GM19467 (cell line): ENCODE data around the gene PIGZ.
A peak's percentile ranks its signal among the peaks of the same experiment; 100 is the strongest.
"Not testable (repeated sequence)": the region's sequence is repeated elsewhere in the genome, so short reads cannot be mapped to it uniquely, and the experiment has no call there.

Source experiments
- ATAC-seq: cut with Tn5 transposase; IDR thresholded peaks from one replicate; pipeline ENCODE4 v1.9.1; 2021; ENCODE audit warnings: mild to moderate bottlenecking, moderate library complexity; ENCODE audit not compliant: unreplicated experiment

The PIGZ gene

DNA sequence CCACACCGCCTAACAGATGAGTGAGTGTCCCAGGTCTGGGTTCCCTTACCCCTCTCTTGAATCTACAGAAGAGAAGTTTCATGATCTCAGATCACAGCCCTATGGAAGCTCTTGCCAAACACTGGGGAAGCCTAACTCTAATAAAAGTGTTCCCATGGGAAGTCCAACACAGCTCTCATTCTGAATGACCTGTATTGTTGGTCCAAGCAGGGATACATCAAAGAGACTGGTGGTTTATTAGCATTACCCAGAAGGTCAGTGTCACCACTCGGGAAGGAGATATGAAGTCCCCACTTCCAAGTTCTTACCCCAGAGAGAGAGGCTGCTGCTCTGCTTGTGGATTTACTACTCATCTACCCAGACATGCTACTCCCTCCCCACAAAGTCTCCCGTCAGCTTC is 17.3 kb downstream of the PIGZ start:
- no peak for ATAC-seq

DNA sequence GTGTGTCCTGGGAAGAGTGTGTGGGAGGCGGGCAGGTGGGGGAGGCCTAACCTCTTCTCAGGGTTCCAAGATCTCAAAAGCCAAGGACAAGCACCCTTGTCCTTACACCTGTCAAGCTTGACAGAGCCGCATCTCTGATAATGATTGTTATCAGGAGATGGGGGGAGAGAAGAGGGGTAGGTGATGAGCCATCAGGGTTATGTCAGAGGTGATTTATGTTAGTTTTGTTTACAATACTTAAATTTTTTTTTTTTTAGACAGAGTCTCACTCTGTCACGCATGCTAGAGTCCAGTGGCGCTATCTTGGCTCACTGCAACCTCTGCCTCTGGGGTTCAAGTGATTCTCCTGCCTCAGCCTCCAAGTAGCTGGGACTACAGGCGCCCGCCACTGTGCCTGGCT is 18.9 kb downstream of the PIGZ start:
- ATAC-seq: no peak

DNA sequence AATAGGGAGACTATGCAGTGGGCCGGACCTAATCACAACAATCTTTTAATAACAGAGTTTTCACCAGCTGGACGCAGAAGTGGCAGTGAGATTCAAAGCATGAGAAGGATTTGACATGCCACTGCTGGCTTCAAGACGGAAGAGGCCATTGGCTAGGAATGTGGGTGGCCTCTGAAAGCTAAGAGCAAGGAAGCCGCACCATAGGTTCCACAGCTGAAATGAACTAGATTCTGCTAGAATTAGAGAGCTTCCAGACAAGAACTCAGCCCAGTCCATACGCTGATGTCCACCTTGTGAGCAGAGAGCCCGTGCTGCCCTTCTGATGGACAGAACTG is 19.4 kb downstream of the PIGZ start:
- ATAC-seq: no peak

DNA sequence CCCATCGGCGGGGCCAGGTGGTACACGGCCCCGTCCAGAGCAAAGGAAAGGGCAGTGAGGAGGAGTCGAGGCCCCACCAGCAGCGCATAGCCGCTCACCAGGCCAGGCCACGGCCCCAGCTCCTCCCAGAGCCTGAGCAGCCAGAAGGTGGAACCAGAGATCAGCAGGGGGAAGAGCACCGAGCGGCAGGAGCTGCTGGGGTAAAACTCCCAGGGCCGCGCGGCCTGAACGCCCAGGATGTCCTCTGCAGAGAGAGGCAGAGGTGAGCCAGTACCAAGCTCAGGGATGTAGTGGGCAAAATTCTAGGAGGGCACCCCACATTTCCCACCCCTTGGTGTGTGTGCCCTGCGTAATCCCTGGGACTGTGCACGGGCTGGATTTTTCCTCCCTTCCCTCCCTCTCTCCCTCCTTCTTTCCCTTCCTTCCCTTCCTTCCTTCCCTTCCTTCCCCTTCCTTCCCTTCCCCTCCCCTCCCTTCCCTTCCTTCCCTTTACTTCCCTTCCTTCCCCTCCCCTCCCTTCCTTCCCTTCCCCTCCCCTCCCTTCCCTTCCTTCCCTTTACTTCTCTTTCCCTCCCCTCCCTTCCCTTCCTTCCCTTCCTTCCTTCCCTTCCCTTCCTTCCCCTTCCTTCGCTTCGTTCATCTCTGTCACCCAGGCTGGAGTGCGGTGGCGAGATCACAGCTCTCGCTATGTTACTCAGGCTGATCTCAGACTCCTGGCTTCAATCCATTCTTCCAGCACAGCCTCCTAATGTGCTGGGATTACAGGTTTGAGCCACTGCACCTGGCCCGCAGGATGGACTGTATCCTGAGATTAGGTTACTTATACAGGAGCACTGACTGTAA is 20.0 kb downstream of the PIGZ start:
- no peak for ATAC-seq

DNA sequence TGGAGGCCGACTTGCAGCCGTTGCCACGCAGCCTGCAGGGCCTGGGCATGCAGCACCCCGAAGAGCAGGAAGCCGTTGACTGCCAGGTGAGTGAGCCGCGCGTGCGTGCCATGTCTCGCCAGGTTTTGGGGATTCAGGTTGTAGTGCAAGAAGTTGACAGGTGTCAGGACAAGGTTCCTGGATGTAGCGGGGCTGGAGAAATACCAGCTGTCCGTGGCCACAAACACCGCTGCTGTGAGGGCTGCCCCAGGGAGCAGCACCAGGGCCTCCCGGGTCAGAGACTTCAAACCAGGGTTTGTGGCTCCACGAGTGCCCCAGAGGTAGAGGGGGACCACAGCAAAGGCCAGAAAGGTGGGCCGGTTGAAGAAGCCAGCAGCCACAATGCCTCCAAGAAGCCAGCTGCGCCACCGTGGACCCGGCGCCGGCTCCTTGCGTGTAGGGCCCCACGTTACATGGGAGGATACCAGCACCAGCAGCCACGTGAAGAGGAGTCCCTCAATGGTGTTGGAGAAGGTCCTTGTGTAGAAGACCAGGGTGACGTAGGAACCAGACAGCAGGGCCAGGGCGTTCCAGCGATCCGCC is 20.7 kb downstream of the PIGZ start:
- no peak for ATAC-seq

DNA sequence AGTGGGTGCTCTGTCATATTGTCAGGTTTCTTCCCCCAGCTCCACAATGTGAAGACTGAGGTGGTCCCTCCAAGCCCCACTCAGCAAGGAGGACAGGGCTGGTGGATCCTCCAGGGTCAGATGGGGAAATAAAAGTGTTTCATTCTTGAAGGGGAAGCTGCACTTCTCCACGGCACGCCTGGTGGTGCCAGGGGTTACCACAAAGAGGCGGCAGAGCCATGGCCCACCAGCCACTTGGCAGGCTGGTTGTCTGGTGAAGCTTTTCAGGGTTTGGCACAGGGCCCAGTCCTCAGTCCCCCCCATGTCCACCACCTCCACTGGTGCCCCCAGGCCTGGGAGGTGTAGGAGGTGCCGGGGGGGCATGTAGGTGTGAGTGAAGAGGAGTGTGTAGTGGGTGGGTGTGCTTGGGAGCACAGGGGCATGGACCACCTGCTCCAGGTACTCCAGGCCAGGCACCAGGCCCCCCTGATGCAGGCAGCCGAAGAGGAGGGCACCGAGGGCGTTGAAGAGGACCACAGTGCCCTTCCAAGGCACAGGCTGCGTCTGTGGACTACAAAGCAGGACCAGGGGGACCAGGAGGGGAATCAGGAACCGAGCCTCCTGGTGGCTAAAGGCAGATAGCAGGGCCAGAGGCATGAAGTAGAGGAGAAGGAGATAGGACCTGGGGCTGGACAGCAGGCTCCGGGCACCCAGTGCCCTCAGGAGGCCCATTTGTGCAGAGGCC is 21.3 kb downstream of the PIGZ start:
- no peak for ATAC-seq

DNA sequence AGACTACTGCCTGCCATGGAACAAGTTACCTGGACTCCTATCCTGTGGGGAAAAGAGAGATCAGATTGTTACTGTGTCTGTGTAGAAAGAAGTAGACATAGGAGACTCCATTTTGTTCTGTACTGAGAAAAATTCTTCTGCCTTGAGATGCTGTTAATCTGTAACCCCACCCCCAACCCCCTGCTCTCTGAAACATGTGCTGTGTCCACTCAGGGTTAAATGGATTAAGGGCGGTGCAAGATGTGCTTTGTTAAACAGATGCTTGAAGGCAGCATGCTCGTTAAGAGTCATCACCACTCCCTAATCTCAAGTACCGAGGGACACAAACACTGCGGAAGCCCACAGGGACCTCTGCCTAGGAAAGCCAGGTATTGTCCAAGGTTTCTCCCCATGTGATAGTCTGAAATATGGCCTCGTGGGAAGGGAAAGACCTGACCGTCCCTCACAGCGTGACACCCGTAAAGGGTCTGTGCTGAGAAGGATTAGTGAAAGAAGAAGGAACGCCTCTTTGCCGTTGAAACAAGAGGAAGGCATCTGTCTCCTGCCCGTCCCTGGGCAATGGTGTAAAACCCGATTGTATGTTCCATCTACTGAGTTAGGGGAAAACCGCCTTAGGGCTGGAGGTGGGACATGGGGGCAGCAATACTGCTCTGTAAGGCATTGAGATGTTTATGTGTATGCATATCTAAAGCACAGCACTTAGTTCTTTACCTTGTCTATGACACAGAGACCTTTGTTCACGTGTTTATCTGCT is 24.4 kb downstream of the PIGZ start:
- ATAC-seq: not testable (repeated sequence)

DNA sequence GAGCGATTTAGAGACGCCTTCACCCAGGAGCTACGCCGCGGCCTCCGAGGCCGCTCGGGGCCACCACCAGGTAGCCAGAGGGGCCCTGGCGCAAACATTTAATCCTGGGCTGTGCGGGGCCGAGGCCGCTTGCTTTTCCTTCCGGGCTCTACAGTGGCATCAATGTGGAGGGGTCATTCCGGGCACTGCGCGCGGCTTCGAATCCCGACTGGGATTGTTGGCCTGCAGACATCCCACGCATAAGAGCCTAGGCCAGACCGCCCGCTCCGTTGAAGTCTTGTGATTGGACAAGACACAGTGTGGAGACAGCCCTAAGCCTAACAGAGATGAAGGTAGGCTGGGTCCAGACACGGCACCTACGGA is 25.7 kb downstream of the PIGZ start:
- ATAC-seq: peak; percentile 5

DNA sequence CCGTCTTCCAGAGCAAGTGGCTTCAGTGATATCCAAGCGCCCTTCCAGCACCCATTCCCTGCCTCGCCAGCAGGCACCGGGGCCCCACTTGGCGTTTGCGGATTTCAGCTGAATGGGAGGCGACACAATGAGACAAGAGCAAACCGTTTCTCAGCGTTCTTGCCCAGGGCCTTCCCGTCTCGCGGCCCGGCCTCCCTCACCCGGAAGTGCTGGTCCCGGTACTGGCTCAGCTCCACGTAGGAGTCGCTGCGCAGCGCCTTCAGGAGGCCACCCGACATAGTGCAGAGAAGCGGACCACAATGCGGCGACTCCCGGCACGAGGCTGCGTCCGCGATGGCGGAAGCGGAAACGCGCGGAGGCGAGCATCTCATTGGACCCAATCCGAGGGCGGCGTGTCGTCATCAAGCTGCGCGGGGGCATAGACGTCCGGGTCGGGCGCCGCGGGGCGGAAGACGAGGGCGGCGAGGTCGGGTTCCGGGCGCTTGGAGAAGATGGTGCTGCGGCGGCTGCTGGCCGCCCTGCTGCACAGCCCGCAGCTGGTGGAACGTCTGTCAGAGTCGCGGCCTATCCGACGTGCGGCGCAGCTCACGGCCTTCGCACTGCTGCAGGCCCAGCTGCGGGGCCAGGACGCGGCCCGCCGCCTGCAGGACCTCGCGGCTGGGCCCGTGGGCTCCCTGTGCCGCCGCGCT is 26.3 kb downstream of the PIGZ start, which contains the start of gene NCBP2:
Gene NCBP2 (minus strand): TSS at position 303 of the 689 bp plus-strand sequence. CDS start 25 bp downstream, at position 278.
- ATAC-seq: peak; percentile 90

DNA sequence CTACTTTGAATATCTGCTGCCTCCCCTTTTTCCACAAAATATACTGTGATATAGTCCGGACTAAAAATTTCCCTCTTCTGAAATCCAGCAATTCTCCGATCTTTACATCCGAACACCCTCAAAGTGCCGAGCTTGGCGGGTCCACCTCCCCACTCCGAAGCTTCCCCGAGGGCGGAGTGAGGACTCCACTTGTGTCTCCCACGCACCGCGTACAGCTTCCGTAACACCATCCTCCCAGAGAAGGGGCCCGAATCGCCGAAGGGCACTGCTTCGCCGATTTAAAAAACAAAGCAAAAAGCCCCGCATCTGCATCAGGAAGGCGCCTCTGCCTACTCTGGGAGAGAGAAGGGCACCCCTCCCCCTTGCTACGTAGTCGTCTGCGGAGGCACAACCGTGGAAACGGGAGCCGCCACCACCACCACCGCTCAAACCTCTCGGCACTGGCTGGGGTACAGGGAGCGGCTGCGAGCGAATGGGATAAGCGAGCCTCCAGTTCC is 26.9 kb downstream of the PIGZ start:
- ATAC-seq: peak; percentile 22

DNA sequence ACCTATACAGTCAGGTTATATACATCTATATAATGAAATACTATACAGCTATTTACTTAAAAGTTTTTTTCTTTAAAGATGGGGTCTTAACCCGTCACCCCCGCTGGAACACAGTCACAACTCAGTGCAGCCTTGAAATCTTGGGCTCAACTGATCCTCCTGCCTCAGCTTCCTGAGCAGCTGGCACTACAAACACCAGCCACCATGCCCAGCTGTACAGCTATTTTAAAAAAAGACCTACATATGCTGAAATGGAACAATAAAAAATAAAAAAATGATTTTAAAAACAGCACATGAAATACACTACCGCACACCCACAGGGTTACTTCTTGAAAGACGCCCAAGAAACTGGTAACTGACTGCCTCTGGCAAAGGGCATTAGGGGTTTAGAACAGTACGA is 30.1 kb downstream of the PIGZ start:
- ATAC-seq: no peak

DNA sequence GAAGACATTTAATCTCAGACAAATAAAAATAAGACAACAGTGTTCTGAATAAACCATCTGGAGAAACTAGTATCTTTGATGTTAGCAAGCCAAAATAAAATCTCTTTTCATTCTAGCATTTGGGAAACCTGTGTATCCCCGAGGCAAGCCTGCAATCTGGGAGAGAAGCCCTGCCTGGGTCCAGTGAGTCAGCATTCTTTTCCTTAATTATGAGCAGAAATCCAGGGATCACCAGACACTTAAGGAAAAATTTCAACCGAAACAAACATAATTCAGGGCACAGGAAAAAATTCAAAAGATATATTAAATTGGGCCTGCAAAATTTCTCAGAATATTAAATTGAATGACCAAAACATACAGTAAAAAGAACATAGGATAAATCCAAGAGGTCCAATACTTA is 30.5 kb downstream of the PIGZ start:
- ATAC-seq: no peak

DNA sequence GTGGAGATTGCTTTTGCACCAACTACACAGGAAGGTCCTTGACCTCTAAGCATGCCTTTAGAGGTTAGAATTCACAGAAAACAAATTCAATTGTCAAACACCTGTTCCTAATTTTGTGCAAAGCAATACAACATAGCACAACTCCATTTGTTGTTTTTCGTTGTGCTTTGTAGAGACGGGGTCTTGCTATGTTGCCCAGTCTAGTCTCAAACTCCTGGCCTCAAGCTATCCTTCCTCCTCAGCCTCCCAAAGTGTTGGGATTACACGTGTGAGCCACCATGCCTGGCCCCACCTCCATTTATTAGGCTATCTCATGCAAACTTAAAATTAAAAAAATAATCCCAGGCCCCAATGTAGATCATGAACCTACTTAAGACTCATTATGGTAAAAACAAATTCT is 32.3 kb downstream of the PIGZ start:
- no peak for ATAC-seq

DNA sequence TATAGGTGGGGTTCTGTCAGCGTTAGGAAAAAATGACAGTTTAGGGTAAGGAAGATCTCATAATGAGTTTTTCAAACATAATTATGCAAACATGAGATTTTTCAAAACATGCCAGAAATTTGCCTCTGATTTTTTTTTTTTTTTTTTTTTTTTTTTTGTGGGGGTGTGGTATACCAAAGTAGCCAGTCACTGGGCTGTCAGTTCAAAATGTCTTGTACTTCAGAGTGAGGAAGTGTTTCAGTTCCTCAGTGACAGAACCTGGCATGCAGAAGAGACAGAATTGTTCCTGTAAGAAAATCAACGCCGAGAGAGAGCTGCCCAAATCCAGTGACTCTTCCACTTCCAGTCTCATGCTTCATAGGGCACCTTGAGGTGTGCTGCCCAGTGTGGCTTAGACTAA is 36.0 kb downstream of the PIGZ start:
- ATAC-seq: no peak

DNA sequence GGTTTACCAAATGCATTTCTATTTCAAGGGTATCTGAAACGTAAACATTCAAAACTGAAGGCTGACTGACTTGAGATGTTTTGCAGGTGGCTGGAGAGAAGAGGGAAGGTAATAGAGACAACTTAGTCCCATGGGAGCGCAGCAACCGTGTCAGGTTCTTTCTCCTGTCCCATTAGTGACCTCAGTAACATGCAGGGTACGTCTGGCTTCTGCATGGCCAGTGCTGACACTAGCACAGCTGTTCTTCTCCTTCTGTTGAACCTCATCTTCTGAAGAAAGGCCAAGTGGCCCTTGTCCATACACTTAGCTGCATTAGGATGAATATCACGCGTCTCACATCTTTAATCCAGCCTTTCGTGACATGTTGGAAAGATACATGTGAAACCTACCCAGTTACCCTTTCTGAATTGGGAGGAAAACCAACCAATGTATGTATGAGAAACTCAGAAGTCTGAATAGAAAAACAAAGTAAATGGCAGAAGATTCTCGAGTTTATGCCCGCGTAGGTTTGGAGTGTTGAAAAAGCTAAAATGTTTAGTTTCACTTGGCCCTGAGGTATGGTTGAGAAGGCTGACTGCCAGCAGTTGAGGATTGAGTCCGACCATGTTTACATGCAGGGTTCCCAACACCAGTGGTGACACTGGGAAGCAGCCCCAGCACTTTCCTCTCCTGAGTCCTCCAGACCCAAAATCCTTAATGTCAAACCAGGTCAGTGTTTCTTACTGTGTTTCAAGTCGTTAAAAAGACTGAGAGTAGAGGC is 36.6 kb downstream of the PIGZ start:
- ATAC-seq: peak; percentile 45

DNA sequence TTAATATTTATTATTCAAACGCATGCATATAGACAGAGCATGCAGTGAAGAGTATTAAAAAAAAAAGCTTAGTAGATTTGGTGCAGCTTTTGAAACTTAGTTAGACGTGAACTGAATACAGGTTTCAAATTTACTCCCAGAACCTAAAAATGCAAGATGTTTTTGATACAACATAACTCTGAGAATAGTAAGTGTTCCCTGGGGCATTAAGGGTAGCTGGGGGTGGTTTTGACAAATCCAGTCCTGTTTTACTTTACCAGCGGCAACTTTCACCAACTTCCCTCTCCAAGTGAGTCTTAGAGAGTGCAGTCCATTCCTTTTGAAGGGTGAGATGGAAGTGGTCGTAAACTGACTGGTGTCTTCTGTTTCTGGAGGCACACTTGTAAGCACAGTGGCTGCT is 37.5 kb downstream of the PIGZ start:
- no peak for ATAC-seq

DNA sequence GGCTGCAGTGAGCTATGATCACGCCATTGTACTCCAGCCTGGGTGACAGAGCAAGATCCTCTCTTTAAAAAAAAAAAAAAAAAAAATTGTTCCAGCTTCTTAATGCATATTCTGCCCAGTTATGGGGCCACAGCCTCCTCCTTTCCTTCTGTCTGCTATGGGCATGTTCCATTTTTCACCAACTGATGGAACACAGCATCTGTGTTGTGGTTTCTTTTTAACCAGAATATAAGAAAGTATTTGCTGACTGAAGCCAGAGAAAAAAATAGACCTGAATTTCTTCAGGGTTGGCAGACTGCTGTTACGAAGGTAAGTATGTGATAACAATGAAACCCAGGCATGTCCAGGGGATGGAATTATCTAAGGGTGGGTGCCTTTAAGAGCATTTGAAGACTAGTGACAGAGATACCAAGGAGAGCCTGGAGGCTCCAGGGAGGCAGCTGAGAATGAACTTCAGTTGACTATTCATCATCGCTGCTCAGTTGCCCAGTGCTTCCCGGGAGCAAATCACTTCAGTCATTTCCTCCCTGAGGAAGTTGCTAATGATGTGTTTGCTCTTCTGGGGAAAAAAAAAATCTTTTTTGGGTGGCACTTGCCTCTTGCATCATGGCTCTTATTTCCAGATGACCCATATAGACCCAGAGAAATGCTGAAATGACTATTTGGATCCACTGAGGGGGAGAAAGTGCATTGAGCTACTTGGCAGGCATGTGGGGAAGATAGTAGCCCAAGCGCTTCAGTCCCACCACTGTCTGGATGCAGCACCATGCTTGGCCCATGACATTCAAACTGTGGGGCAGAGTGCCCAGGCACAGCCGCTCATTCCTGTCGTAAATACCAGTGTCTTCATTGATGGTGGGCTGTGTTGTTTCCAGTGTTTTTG is 40.8 kb downstream of the PIGZ start:
- no peak for ATAC-seq

DNA sequence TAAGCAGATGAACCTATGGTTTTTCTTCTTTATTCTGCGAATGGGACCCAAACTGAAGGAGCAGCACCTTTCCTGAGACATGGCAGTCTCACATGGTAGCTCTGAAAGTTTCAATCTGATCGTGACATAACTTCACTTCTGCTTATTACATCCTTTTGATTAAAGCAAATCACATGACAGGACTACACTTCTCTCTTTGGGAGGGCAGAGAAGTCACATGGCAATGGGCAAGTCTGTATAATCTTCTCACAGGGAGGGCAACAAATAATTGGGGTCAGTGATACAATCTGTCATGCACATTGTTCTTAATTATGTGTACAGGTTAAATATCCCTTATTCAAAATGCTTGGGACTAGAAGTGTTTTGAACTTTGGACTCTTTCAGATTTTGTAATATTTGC is 47.9 kb downstream of the PIGZ start:
- no peak for ATAC-seq

DNA sequence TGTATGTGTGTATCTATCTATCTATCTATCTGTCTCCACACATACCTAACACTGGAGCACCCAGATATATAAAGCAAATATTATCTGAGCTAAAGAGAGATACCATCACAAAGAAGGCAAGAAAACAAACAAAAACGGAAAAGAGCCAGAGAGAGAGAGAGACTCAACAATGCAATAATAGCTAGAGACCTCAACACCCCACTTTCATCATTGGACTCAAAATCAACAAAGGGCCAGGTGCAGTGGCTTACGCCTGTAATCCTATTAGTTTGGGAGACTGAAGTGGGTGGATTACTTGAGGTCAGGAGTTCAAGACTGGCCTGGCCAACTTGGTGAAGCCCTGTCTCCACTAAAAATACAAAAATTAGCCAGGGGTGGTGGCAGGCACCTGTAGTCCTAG is 49.7 kb downstream of the PIGZ start:
- ATAC-seq: no peak
